Measurements from ENCODE around the gene FAM114A2.
"Not testable (repeated sequence)": the region's sequence is repeated elsewhere in the genome, so short reads cannot be mapped to it uniquely, and the experiment has no call there.

Gene FAM114A2

GRCh38 chr5:154072414-154073171 is 33.9 kb upstream of the FAM114A2 start:
- TF ChIP-seq Cebpa-rat (IDR thresholded peaks at IDR 0.05) = no peak
- Histone ChIP-seq H3K4me3 (no peak overlapping the region), H3K4me2 (no peak overlapping the region)

GRCh38 chr5:154071799-154072413 is 33.2 kb upstream of the FAM114A2 start:
- no peak overlapping the region for H3K4me3 ChIP-seq
- H3K9ac ChIP-seq = no peak overlapping the region

More at GRCh38 chr5:154072414-154073171, 33.9 kb upstream of the FAM114A2 start:
- Histone ChIP-seq H3K9me3 (no peaks in the 10 kb centered on the region), H3K4me1 (no peaks in the 10 kb centered on the region), H4K20me1 (no peaks in the 10 kb centered on the region), H3K9ac (no peak overlapping the region), H3K36me3 (no peaks in the 10 kb centered on the region), H3K27ac (no peak overlapping the region), H3K27me3 (no peaks in the 10 kb centered on the region)

GRCh38 chr5:154069854-154070253 is 31.1 kb upstream of the FAM114A2 start:
- H3K4me2 ChIP-seq, H3K9ac ChIP-seq, H3K36me3 ChIP-seq: not testable (repeated sequence)

More at GRCh38 chr5:154071799-154072413, 33.2 kb upstream of the FAM114A2 start:
- H3K27me3 ChIP-seq = no peaks in the 10 kb centered on the region
- no peak for TF ChIP-seq Cebpa-rat (IDR thresholded peaks at IDR 0.05)
- H3K4me2 ChIP-seq = no peak overlapping the region
- H3K9me3 ChIP-seq = no peaks in the 10 kb centered on the region
- H4K20me1 ChIP-seq = no peaks in the 10 kb centered on the region
- H3K27ac ChIP-seq = no peak overlapping the region
- H3K4me1 ChIP-seq = no peaks in the 10 kb centered on the region
- H3K36me3 ChIP-seq = no peaks in the 10 kb centered on the region

GRCh38 chr5:154065971-154066370 is 27.3 kb upstream of the FAM114A2 start:
- Histone ChIP-seq H3K4me3 (no peak overlapping the region), H3K4me2 (0 out of 2 replicates have a peak overlapping the region, but pooled peaks have one; percentile 0), H4K20me1 (no peaks in the 10 kb centered on the region), H3K4me1 (peaks cover 8% of the 10 kb centered on the region; the same call in 1 of the 2 replicates), H3K27ac (no peak overlapping the region), H3K9me3 (peaks cover 11% of the 10 kb centered on the region; the same call in 1 of the 2 replicates), H3K27me3 (no peaks in the 10 kb centered on the region), H3K9ac (no peak overlapping the region), H3K36me3 (no peaks in the 10 kb centered on the region)
- TF ChIP-seq Cebpa-rat (IDR thresholded peaks at IDR 0.05) = no peak

More at GRCh38 chr5:154069854-154070253, 31.1 kb upstream of the FAM114A2 start:
- H3K27me3 ChIP-seq, H3K4me3 ChIP-seq, H3K27ac ChIP-seq, H3K9me3 ChIP-seq, H4K20me1 ChIP-seq, H3K4me1 ChIP-seq: not testable (repeated sequence)

- Histone ChIP-seq H3K9me3 (peaks cover 11% of the 10 kb centered on the region; the same call in 1 of the 2 replicates), H3K4me2 (no peak overlapping the region), H4K20me1 (peaks cover 11% of the 10 kb centered on the region; the same call in 1 of the 2 replicates), H3K4me1 (peaks cover 20% of the 10 kb centered on the region), H3K4me3 (no peak overlapping the region), H3K9ac (no peak overlapping the region), H3K27me3 (no peaks in the 10 kb centered on the region), H3K27ac (no peak overlapping the region), H3K36me3 (no peaks in the 10 kb centered on the region)
- TF ChIP-seq Cebpa-rat (IDR thresholded peaks at IDR 0.05) = no peak
These were observed 24.7 kb upstream of the FAM114A2 start for GRCh38 chr5:154063372-154063771.

- no peak overlapping the region for H3K27ac ChIP-seq
- H3K9ac ChIP-seq = no peak overlapping the region
- H4K20me1 ChIP-seq = peaks cover 18% of the 10 kb centered on the region; the same call in 1 of the 2 replicates
- no peak overlapping the region for H3K4me2 ChIP-seq
- no peak overlapping the region for H3K4me3 ChIP-seq
- H3K27me3 ChIP-seq = no peaks in the 10 kb centered on the region
- no peaks in the 10 kb centered on the region for H3K36me3 ChIP-seq
- peaks cover 19% of the 10 kb centered on the region for H3K4me1 ChIP-seq
- peaks cover 11% of the 10 kb centered on the region; the same call in 1 of the 2 replicates for H3K9me3 ChIP-seq
- no peak for TF ChIP-seq Cebpa-rat (IDR thresholded peaks at IDR 0.05)
These were observed 21.9 kb upstream of the FAM114A2 start for GRCh38 chr5:154060606-154061005.

GRCh38 chr5:154059583-154059982 is 20.9 kb upstream of the FAM114A2 start:
- peak overlapping the region; percentile 55; the same call in 1 of the 2 replicates for H3K4me2 ChIP-seq
- H3K4me3 ChIP-seq = no peak overlapping the region
- no peak overlapping the region for H3K27ac ChIP-seq
- H3K27me3 ChIP-seq = no peaks in the 10 kb centered on the region
- peaks cover 7% of the 10 kb centered on the region; the same call in 1 of the 2 replicates for H3K9me3 ChIP-seq
- peaks cover 18% of the 10 kb centered on the region; the same call in 1 of the 2 replicates for H4K20me1 ChIP-seq
- no peak overlapping the region for H3K9ac ChIP-seq
- no peak for TF ChIP-seq Cebpa-rat (IDR thresholded peaks at IDR 0.05)
- H3K36me3 ChIP-seq = no peaks in the 10 kb centered on the region
- H3K4me1 ChIP-seq = peaks cover 29% of the 10 kb centered on the region

- peak overlapping the region; percentile 55 for H3K4me2 ChIP-seq
- peaks cover 32% of the 10 kb centered on the region for H3K4me1 ChIP-seq
- no peak overlapping the region for H3K27ac ChIP-seq
- H3K4me3 ChIP-seq = no peak overlapping the region
- TF ChIP-seq Cebpa-rat (IDR thresholded peaks at IDR 0.05) = no peak
- no peaks in the 10 kb centered on the region for H3K27me3 ChIP-seq
- H4K20me1 ChIP-seq = peaks cover 18% of the 10 kb centered on the region; the same call in 1 of the 2 replicates
- peaks cover 1% of the 10 kb centered on the region; the same call in 1 of the 2 replicates for H3K9me3 ChIP-seq
- no peaks in the 10 kb centered on the region for H3K36me3 ChIP-seq
- no peak overlapping the region for H3K9ac ChIP-seq
These were observed 20.3 kb upstream of the FAM114A2 start for GRCh38 chr5:154059039-154059430.

GRCh38 chr5:154058055-154059038 is 19.6 kb upstream of the FAM114A2 start:
- Histone ChIP-seq H3K36me3 (peaks cover 6% of the 10 kb centered on the region), H3K27me3 (no peaks in the 10 kb centered on the region), H3K4me3 (no peak overlapping the region), H3K9ac (no peak overlapping the region), H3K27ac (no peak overlapping the region), H3K4me2 (peak overlapping the region; percentile 55), H3K4me1 (peaks cover 32% of the 10 kb centered on the region), H4K20me1 (peaks cover 18% of the 10 kb centered on the region; the same call in 1 of the 2 replicates), H3K9me3 (no peaks in the 10 kb centered on the region)
- TF ChIP-seq Cebpa-rat (IDR thresholded peaks at IDR 0.05) = no peak

All from BLaER1 (cell line).